Neutrophil (primary cell): ENCODE results near the gene POLQ.
"Not testable (repeated sequence)": the region's sequence is repeated elsewhere in the genome, so short reads cannot be mapped to it uniquely, and the experiment has no call there.

Source experiments
- H3K27ac ChIP-seq: fragments of 200-600 bp; sonication (generic); 2 replicates; pipeline ENCODE4 v1.5.1; 2016; ENCODE audit warnings: mild to moderate bottlenecking, moderate library complexity
- H3K27me3 ChIP-seq: fragments of 200-600 bp; sonication (generic); 2 replicates; pipeline ENCODE4 v1.6.0; 2016; ENCODE audit warnings: mild to moderate bottlenecking
- H3K36me3 ChIP-seq: fragments of 200-600 bp; sonication (generic); 2 replicates; pipeline ENCODE4 v1.5.1; 2017
- H3K4me1 ChIP-seq, 2 experiments: fragments of 200-600 bp in 1 of 2; sonication (generic) in 1 of 2; 1 replicate in 1 of 2; 2 replicates in 1 of 2; pipeline versions ENCODE4 v1.5.1 to v1.6.1; 2013 to 2016; ENCODE audit warnings: low read depth in 1 of 2, low read length in 1 of 2, mild to moderate bottlenecking in 1 of 2, moderate library complexity in 1 of 2; ENCODE audit not compliant: control insufficient read depth in 1 of 2, insufficient read depth in 1 of 2
- H3K4me3 ChIP-seq, 2 experiments: fragments of 200-600 bp in 1 of 2; sonication (generic) in 1 of 2; 1 replicate in 1 of 2; 2 replicates in 1 of 2; pipeline ENCODE4 v1.5.1; 2013 to 2016; ENCODE audit warnings: low read depth in 1 of 2, low read length in 1 of 2, mild to moderate bottlenecking in 1 of 2, moderate library complexity in 1 of 2
- H3K9me3 ChIP-seq: fragments of 200-600 bp; sonication (generic); 2 replicates; pipeline ENCODE4 v1.5.1; 2016
- TF ChIP-seq, protein P1 (sequence below): fragments of 200-600 bp; sonication (generic); IDR thresholded peaks from 2 replicates; pipeline ENCODE4 v1.5.1; 2016; ENCODE audit warnings: antibody characterized with exemption

Gene POLQ

GRCh38 chr3:121411523-121411922 lies 134.3 kb downstream of the POLQ start:
- Histone ChIP-seq H3K36me3 (no peaks in the 10 kb centered on the region), H3K27me3 (peaks cover 8% of the 10 kb centered on the region), H3K9me3 (no peaks in the 10 kb centered on the region), H3K4me3 (no peak overlapping the region), H3K27ac (no peak overlapping the region), H3K4me1 (no peaks in the 10 kb centered on the region)
- TF ChIP-seq, protein P1, sequence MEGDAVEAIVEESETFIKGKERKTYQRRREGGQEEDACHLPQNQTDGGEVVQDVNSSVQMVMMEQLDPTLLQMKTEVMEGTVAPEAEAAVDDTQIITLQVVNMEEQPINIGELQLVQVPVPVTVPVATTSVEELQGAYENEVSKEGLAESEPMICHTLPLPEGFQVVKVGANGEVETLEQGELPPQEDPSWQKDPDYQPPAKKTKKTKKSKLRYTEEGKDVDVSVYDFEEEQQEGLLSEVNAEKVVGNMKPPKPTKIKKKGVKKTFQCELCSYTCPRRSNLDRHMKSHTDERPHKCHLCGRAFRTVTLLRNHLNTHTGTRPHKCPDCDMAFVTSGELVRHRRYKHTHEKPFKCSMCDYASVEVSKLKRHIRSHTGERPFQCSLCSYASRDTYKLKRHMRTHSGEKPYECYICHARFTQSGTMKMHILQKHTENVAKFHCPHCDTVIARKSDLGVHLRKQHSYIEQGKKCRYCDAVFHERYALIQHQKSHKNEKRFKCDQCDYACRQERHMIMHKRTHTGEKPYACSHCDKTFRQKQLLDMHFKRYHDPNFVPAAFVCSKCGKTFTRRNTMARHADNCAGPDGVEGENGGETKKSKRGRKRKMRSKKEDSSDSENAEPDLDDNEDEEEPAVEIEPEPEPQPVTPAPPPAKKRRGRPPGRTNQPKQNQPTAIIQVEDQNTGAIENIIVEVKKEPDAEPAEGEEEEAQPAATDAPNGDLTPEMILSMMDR = no peak

- TF ChIP-seq, protein P1 = no peak
- Histone ChIP-seq H3K9me3 (no peaks in the 10 kb centered on the region), H3K36me3 (no peaks in the 10 kb centered on the region), H3K4me3 (no peak overlapping the region), H3K4me1 (no peaks in the 10 kb centered on the region), H3K27me3 (peaks cover 18% of the 10 kb centered on the region), H3K27ac (no peak overlapping the region)
Measured at GRCh38 chr3:121405631-121406030, 140.2 kb downstream of the POLQ start.

DNA sequence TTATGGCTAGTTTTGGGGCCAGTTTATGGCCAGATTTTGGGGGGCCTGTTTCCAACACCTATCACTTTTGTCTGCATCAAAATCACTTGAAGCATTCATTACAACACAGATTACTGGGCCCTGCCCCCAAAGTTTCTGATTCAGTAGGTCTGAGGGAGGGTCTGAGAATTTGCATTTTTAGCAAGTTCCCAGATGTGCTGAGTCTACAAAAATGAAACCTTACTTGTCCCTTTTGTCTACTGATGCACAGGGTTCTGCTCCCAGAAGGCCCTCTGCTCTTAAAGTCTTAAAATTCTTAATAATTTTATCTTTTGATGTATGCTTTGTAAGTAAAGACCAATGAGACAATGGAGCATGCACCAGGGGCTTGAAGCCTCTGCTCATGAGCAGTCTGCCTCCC lies 146.0 kb downstream of the POLQ start:
- H3K36me3 ChIP-seq = no peaks in the 10 kb centered on the region
- H3K27me3 ChIP-seq = no peaks in the 10 kb centered on the region
- no peaks in the 10 kb centered on the region for H3K4me1 ChIP-seq
- H3K9me3 ChIP-seq = no peaks in the 10 kb centered on the region
- H3K4me3 ChIP-seq = no peak overlapping the region
- TF ChIP-seq, protein P1 = no peak
- H3K27ac ChIP-seq = no peak overlapping the region

DNA sequence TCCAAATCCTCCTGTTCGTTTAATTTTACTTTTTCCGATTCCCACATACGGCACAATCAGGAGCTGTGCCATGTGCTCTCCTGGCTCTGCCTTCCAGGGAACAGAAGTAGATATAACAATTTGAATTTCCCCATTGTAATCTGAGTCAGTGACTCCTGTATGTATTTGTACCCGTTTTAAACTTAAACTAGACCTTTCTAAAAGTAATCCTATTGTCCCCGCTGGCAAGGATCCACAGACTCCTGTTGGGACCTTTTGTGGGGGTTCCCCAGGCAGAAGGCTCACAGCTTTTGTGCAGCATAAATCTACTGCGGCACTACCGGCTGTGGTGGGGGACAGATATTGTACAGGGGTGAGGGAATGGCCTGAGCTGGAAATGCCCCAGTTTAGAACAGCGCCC lies 147.7 kb downstream of the POLQ start:
- not testable (repeated sequence) for H3K4me1 ChIP-seq, H3K27ac ChIP-seq, H3K4me3 ChIP-seq, H3K9me3 ChIP-seq, H3K27me3 ChIP-seq, H3K36me3 ChIP-seq

GRCh38 chr3:121395967-121396366 lies 149.8 kb downstream of the POLQ start:
- not testable (repeated sequence) for H3K36me3 ChIP-seq, H3K27ac ChIP-seq, H3K4me1 ChIP-seq, H3K27me3 ChIP-seq, H3K9me3 ChIP-seq, H3K4me3 ChIP-seq

DNA sequence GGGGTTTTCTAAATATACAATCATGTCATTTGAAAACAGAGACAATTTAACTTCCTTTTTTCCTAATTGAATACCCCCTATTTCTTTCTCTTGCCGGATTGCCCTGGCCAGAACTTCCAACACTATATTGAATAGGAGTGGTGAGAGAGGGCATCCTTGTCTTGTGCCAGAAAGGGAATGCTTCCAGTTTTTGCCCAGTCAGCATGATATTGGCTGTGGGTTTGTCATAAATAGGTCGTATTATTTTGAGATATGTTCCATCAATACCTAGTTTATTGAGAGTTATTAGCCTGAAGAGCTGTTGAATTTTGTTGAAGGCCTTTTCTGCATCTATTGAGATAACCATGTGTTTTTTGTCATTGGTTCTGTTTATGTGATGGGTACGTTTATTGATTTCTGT lies 157.5 kb downstream of the POLQ start:
- not testable (repeated sequence) for H3K27me3 ChIP-seq, H3K36me3 ChIP-seq, H3K9me3 ChIP-seq, H3K4me1 ChIP-seq, H3K27ac ChIP-seq, H3K4me3 ChIP-seq
